Hindlimb muscle (tissue), 1 donor: ENCODE results near the gene GALNT9. TPM values are rescaled to one million over a fixed set of nuclear protein-coding genes. Genes with fewer than 3 reads are reported as not detected.
"Not testable (repeated sequence)": the region's sequence is repeated elsewhere in the genome, so short reads cannot be mapped to it uniquely, and the experiment has no call there.

ENCODE experiments used
- DNase-seq: peaks from one replicate; pipeline ENCODE4 v3.0.0-alpha.2; 2013
- polyA plus RNA-seq: library from polyadenylated mRNA; unstranded; fragments of 120-200 nt; gene quantifications from one replicate; pipeline ENCODE4 v1.2.1, GENCODE V29; 2013; ENCODE audit not compliant: insufficient read length

GALNT9 gene
- polyA plus RNA-seq, 1 donor = 1.5 TPM

- DNase-seq = no peak
Observed at GRCh38 chr12:132263451-132264049, 65.8 kb downstream of the GALNT9 start.

- no peak for DNase-seq
Observed at GRCh38 chr12:132263061-132263360, 66.4 kb downstream of the GALNT9 start.

GRCh38 chr12:132262256-132263060 is 66.9 kb downstream of the GALNT9 start:
- DNase-seq = no peak

- no peak for DNase-seq
Observed at GRCh38 chr12:132261328-132262138, 67.9 kb downstream of the GALNT9 start.

- DNase-seq = no peak
Observed at GRCh38 chr12:132260721-132261120, 68.7 kb downstream of the GALNT9 start.

GRCh38 chr12:132259872-132260695 is 69.3 kb downstream of the GALNT9 start:
- no peak for DNase-seq

- DNase-seq = no peak
Observed at GRCh38 chr12:132259364-132259871, 70.0 kb downstream of the GALNT9 start.

GRCh38 chr12:132258543-132258942 is 70.8 kb downstream of the GALNT9 start:
- no peak for DNase-seq

GRCh38 chr12:132257955-132258490 is 71.4 kb downstream of the GALNT9 start:
- no peak for DNase-seq

- no peak for DNase-seq
Observed at GRCh38 chr12:132257206-132257954, 72.0 kb downstream of the GALNT9 start.

- no peak for DNase-seq
Observed at GRCh38 chr12:132256646-132257045, 72.7 kb downstream of the GALNT9 start.

- no peak for DNase-seq
Observed at GRCh38 chr12:132255642-132256041, 73.7 kb downstream of the GALNT9 start.

GRCh38 chr12:132253698-132254480 is 75.5 kb downstream of the GALNT9 start:
- DNase-seq = no peak

- not testable (repeated sequence) for DNase-seq
Observed at GRCh38 chr12:132252981-132253380, 76.4 kb downstream of the GALNT9 start.

GRCh38 chr12:132251741-132252490 is 77.5 kb downstream of the GALNT9 start:
- DNase-seq = no peak

GRCh38 chr12:132251310-132251709 is 78.1 kb downstream of the GALNT9 start:
- no peak for DNase-seq

GRCh38 chr12:132250707-132251106 is 78.7 kb downstream of the GALNT9 start:
- DNase-seq = no peak

GRCh38 chr12:132249689-132250478 is 79.5 kb downstream of the GALNT9 start:
- no peak for DNase-seq
